DND-41 (cell line): ENCODE measurements around the gene ZNF142.

ENCODE experiments used
- EZH2 ChIP-seq: IDR thresholded peaks from 3 replicates; pipeline ENCODE4 v1.6.1; 2012; ENCODE audit warnings: borderline replicate concordance, low read depth, mild to moderate bottlenecking, moderate library complexity, low read length, inconsistent platforms; ENCODE audit not compliant: severe bottlenecking
- TF ChIP-seq, protein P1 (sequence below): IDR thresholded peaks from 2 replicates; pipeline ENCODE4 v1.5.1; 2012; ENCODE audit warnings: borderline replicate concordance, low read length, moderate library complexity, mild to moderate bottlenecking; ENCODE audit not compliant: poor library complexity, severe bottlenecking; ENCODE audit errors: extremely low read depth

DNA sequence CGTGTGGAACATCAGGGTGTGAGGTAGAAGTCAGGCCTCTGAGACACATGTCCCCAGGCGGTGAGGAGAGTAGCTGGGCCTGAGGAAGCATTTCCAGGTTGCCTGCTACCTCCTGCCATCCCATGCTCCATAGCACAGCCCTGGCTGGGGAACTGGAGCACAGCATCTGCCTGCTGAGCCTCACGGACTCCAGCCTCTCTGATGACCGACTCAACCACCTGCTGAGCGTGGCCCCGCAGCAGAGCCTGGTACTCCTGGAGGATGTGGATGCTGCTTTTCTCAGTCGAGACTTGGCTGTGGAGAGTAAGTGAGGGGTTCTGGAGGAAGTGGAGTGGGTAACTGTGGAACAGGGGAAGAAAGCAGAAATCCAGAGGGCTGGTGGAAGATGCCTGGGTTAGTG, 3.0 kb upstream of the ZNF142 start:
- TF ChIP-seq, protein P1, sequence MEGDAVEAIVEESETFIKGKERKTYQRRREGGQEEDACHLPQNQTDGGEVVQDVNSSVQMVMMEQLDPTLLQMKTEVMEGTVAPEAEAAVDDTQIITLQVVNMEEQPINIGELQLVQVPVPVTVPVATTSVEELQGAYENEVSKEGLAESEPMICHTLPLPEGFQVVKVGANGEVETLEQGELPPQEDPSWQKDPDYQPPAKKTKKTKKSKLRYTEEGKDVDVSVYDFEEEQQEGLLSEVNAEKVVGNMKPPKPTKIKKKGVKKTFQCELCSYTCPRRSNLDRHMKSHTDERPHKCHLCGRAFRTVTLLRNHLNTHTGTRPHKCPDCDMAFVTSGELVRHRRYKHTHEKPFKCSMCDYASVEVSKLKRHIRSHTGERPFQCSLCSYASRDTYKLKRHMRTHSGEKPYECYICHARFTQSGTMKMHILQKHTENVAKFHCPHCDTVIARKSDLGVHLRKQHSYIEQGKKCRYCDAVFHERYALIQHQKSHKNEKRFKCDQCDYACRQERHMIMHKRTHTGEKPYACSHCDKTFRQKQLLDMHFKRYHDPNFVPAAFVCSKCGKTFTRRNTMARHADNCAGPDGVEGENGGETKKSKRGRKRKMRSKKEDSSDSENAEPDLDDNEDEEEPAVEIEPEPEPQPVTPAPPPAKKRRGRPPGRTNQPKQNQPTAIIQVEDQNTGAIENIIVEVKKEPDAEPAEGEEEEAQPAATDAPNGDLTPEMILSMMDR: no peak
- no peak for TF ChIP-seq EZH2
